ENCODE results near the gene SCYL2. TPM values are rescaled to one million over a fixed set of nuclear protein-coding genes. Genes with fewer than 3 reads are reported as not detected.
"Not testable (repeated sequence)": the region's sequence is repeated elsewhere in the genome, so short reads cannot be mapped to it uniquely, and the experiment has no call there.

Gene SCYL2
- total RNA-seq, 1 donor from 2014 or later, result 68.7 TPM

DNA sequence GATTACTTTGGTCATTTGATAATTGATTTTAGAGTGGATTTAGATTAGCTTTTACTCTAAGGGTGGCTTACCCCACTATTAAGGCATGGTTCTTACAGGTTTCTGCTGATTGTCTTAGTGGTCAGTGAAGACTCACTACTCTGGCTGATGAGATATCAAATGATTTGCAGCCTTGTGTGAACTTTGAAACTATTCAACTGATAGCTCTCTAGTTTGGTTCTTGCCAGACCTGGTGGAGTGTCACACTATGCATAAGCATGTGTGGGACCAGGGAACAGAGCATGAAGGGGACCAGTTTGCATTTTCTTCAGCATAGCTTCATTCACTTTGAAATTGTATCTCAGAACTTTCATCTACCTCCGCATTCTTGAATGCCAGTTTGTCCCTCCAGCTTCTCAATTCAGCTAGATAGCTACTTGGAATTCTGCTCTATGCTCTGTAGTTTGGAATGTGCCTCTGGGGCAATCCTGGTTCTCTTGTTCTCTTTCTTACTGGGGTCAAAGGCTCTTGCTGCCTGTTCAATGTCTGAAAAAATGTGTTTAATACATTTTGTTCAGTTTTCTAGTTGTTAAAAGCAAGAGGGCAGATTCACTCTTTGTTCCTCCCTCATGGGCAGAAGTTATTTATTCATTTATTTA lies 12.7 kb downstream of the SCYL2 start:
- H3K9me3 Mint-ChIP-seq (ENCODE audit: unreplicated experiment), result no peaks in the 10 kb centered on the region
- H4K20me1 ChIP-seq (ENCODE audit: insufficient read depth, low read length), result peaks cover 45% of the 10 kb centered on the region
- H3K27me3 ChIP-seq (ENCODE audit: insufficient read depth, low read length), result no peaks in the 10 kb centered on the region
- no peak overlapping the region for H3K4me3 ChIP-seq (ENCODE audit: insufficient read depth, low read depth, low read length)
- H3K36me3 ChIP-seq (ENCODE audit: insufficient read depth, low read length), result no peaks in the 10 kb centered on the region
- no peaks in the 10 kb centered on the region for H3K27me3 Mint-ChIP-seq (ENCODE audit: low read depth, unreplicated experiment)
- H3K4me3 Mint-ChIP-seq (ENCODE audit: unreplicated experiment), result no peak overlapping the region
- TF ChIP-seq CTCF (IDR thresholded peaks at IDR 0.05; ENCODE audit: insufficient read depth, low read depth, low read length) (no peak), EZH2 (IDR thresholded peaks at IDR 0.05; ENCODE audit: insufficient read depth, low read length) (no peak)
- H3K9me3 ChIP-seq (ENCODE audit: insufficient read depth, low read depth, low read length), result no peaks in the 10 kb centered on the region
- peaks cover 8% of the 10 kb centered on the region for H3K4me1 Mint-ChIP-seq (ENCODE audit: low read depth, unreplicated experiment)
- H3K9ac ChIP-seq (ENCODE audit: low read length), result no peak overlapping the region
- H3K4me2 ChIP-seq (ENCODE audit: low read length), result no peak overlapping the region
- H3K27ac ChIP-seq (ENCODE audit: low read depth, low read length), result no peak overlapping the region
- DNase-seq (ENCODE audit: low read depth) (no peak), FAIRE-seq (no peak)
- H3K79me2 ChIP-seq (ENCODE audit: insufficient read depth, low read length), result peaks cover 88% of the 10 kb centered on the region
- H2AFZ ChIP-seq (ENCODE audit: low read depth, low read length), result no peak overlapping the region
- no peaks in the 10 kb centered on the region for H3K4me1 ChIP-seq (ENCODE audit: insufficient read depth, low read length)
- H3K36me3 Mint-ChIP-seq (ENCODE audit: low read depth, unreplicated experiment), result peaks cover 2% of the 10 kb centered on the region
- no peak overlapping the region for H3K27ac Mint-ChIP-seq (ENCODE audit: unreplicated experiment)

DNA sequence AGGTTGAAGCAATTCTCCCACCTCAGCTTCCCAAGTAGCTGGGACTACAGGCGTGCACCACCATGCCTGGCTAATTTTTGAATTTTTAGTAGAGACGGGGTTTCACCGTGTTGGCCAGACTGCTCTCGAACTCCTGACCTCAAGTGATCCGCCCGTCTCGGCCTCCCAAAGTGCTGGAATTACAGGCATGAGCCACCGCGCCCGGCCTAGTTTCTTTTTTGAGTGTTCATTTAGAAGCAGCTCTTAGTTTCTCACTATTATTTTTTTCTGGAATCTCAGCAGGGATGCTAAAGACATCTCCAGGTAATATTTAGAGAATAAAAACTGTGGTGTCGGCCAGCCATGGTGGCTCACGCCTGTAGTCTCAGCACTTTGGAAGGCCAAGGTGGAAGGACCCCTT lies 17.6 kb downstream of the SCYL2 start:
- H3K4me3 Mint-ChIP-seq (ENCODE audit: unreplicated experiment); H3K27ac Mint-ChIP-seq (ENCODE audit: unreplicated experiment); H3K9me3 ChIP-seq (ENCODE audit: insufficient read depth, low read depth, low read length): not testable (repeated sequence)

GRCh38 chr12:100289038-100289437 lies 22.1 kb downstream of the SCYL2 start:
- Histone ChIP-seq H3K79me2 (ENCODE audit: insufficient read depth, low read length) (peaks cover 19% of the 10 kb centered on the region), H3K27ac (ENCODE audit: low read depth, low read length) (no peak overlapping the region), H3K36me3 (ENCODE audit: insufficient read depth, low read length) (peaks cover 6% of the 10 kb centered on the region), H2AFZ (ENCODE audit: low read depth, low read length) (no peak overlapping the region), H3K4me2 (ENCODE audit: low read length) (no peak overlapping the region), H3K4me3 (ENCODE audit: insufficient read depth, low read depth, low read length) (no peak overlapping the region), H3K9ac (ENCODE audit: low read length) (no peak overlapping the region), H3K4me1 (ENCODE audit: insufficient read depth, low read length) (no peaks in the 10 kb centered on the region), H3K9me3 (ENCODE audit: insufficient read depth, low read depth, low read length) (no peaks in the 10 kb centered on the region), H4K20me1 (ENCODE audit: insufficient read depth, low read length) (peaks cover 3% of the 10 kb centered on the region), H3K27me3 (ENCODE audit: insufficient read depth, low read length) (no peaks in the 10 kb centered on the region)
- DNase-seq (ENCODE audit: low read depth), result no peak
- no peak overlapping the region for H3K4me3 Mint-ChIP-seq (ENCODE audit: unreplicated experiment)
- no peaks in the 10 kb centered on the region for H3K9me3 Mint-ChIP-seq (ENCODE audit: unreplicated experiment)
- no peaks in the 10 kb centered on the region for H3K27me3 Mint-ChIP-seq (ENCODE audit: low read depth, unreplicated experiment)
- no peaks in the 10 kb centered on the region for H3K4me1 Mint-ChIP-seq (ENCODE audit: low read depth, unreplicated experiment)
- no peak overlapping the region for H3K27ac Mint-ChIP-seq (ENCODE audit: unreplicated experiment)
- peaks cover 5% of the 10 kb centered on the region for H3K36me3 Mint-ChIP-seq (ENCODE audit: low read depth, unreplicated experiment)
- no peak for FAIRE-seq
- no peak for TF ChIP-seq CTCF (IDR thresholded peaks at IDR 0.05; ENCODE audit: insufficient read depth, low read depth, low read length)
- no peak for TF ChIP-seq EZH2 (IDR thresholded peaks at IDR 0.05; ENCODE audit: insufficient read depth, low read length)

More for the DNA sequence above, 17.6 kb downstream of the SCYL2 start:
- H3K4me1 ChIP-seq (ENCODE audit: insufficient read depth, low read length); H3K36me3 ChIP-seq (ENCODE audit: insufficient read depth, low read length); H3K36me3 Mint-ChIP-seq (ENCODE audit: low read depth, unreplicated experiment); H3K27me3 Mint-ChIP-seq (ENCODE audit: low read depth, unreplicated experiment); H3K9me3 Mint-ChIP-seq (ENCODE audit: unreplicated experiment); H3K4me3 ChIP-seq (ENCODE audit: insufficient read depth, low read depth, low read length); H3K4me2 ChIP-seq (ENCODE audit: low read length); H3K27ac ChIP-seq (ENCODE audit: low read depth, low read length); H3K9ac ChIP-seq (ENCODE audit: low read length); H3K27me3 ChIP-seq (ENCODE audit: insufficient read depth, low read length); DNase-seq (ENCODE audit: low read depth); FAIRE-seq; H3K4me1 Mint-ChIP-seq (ENCODE audit: low read depth, unreplicated experiment); H2AFZ ChIP-seq (ENCODE audit: low read depth, low read length): not testable (repeated sequence)
- Histone ChIP-seq H4K20me1 (ENCODE audit: insufficient read depth, low read length) (peaks cover 20% of the 10 kb centered on the region), H3K79me2 (ENCODE audit: insufficient read depth, low read length) (peaks cover 55% of the 10 kb centered on the region)

Data from astrocyte (in vitro differentiated cells and primary cell).